ENCODE data around the gene ITGB1. TPM values are rescaled to one million over a fixed set of nuclear protein-coding genes. Genes with fewer than 3 reads are reported as not detected.

Gene ITGB1
- total and polyA plus RNA-seq, 10 of the 15 experiments (the other 5 are each of a cell fraction or from before 2014, with no cell fraction given): 2.8 to 20.7 (median 10.4) TPM

GRCh38 chr10:32948451-32948850, 9.6 kb downstream of the ITGB1 start:
- CTCF ChIA-PET: interaction anchor here (1.1 kb wide), 1 partner anchor 11 kb away, joined by 3 read pairs; no protein-coding TSS in a partner anchor
- no peak overlapping the region for H2AFZ ChIP-seq (ENCODE audit: control insufficient read depth, low read depth, low read length)
- BruUV-seq (replicated peaks): no TSS peak

More at GRCh38 chr10:32948451-32948850, 9.6 kb downstream of the ITGB1 start:
- Histone ChIP-seq H3K4me2 (ENCODE audit: control insufficient read depth, insufficient read depth) (no peak overlapping the region), H3K9me3 (replicated peaks; ENCODE audit: control insufficient read depth, insufficient read depth, low read length) (no peaks in the 10 kb centered on the region; the same call in 2 of the 3 replicates), H4K20me1 (ENCODE audit: control insufficient read depth, insufficient read depth) (no peaks in the 10 kb centered on the region), H3K4me1 (ENCODE audit: control insufficient read depth, insufficient read depth, low read length) (peaks cover 9% of the 10 kb centered on the region), H3K79me2 (ENCODE audit: control insufficient read depth, insufficient read depth, low read length) (peaks cover 34% of the 10 kb centered on the region), H3K9ac (ENCODE audit: control insufficient read depth, insufficient read depth, low read length) (no peak overlapping the region), H3K27me3 (replicated peaks in 1 of 2; ENCODE audit: control insufficient read depth in 2 of 2, insufficient read depth in 2 of 2, low read length in 1 of 2) (no peaks in the 10 kb centered on the region), H3K27ac (ENCODE audit: control insufficient read depth, insufficient read depth) (no peak overlapping the region), H3K36me3 (ENCODE audit: control insufficient read depth in 2 of 2, insufficient read depth in 2 of 2, low read length in 1 of 2) (no peaks in the 10 kb centered on the region), H3K4me3 (no peak overlapping the region)
- in situ Hi-C loops (cut with MboI) (no loop called here), intact Hi-C loops (cut with micrococcal nuclease; ENCODE audit: unreplicated experiment) (no loop called here)
- ATAC-seq: no peak
- FAIRE-seq: no peak
- TF ChIP-seq RELA (IDR thresholded peaks at IDR 0.05; ENCODE audit: borderline replicate concordance, partially characterized antibody) (no peak), TARDBP (IDR thresholded peaks at IDR 0.05; ENCODE audit: borderline replicate concordance) (no peak), MYC (IDR thresholded peaks at IDR 0.05; ENCODE audit: insufficient read depth, insufficient read length, insufficient replicate concordance, low read length, severe bottlenecking) (no peak), ZBTB11 (CRISPR knock-in tag; IDR thresholded peaks at IDR 0.05) (no peak), NR2F1 (conservative IDR thresholded peaks at IDR 0.05) (no peak), CBX3 (IDR thresholded peaks at IDR 0.05; ENCODE audit: borderline replicate concordance, low read depth) (no peak), RELB (IDR thresholded peaks at IDR 0.05; ENCODE audit: low read depth) (no peak)
- ChIA-PET POLR2A (no interaction called here), RAD21 (ENCODE audit: unreplicated experiment) (no interaction called here), SMC1A (ENCODE audit: uncharacterized antibody, unreplicated experiment) (interaction anchor here (1.2 kb wide), 1 partner anchor 20 kb away, joined by 3 read pairs; no protein-coding TSS in a partner anchor)
- 55% methylated on average over 3 of the region's 3 CpGs for WGBS (ENCODE audit: insufficient coverage, insufficient replicate concordance, low lambda C conversion rate, missing lambda C conversion rate)
- no peak for DNase-seq (ENCODE audit: low read depth, low spot score)
